Activated B cell treated with CpG ODN at 0.5 μM for 24 hours (primary cell): Measurements from ENCODE around the gene LY86. TPM values are rescaled to one million over a fixed set of nuclear protein-coding genes. Genes with fewer than 3 reads are reported as not detected.
A peak's percentile ranks its signal among the peaks of the same experiment; 100 is the strongest.

Source experiments
- ATAC-seq: fragments of 200-7000 bp; cut with Tn5 transposase; one replicate; pipeline ENCODE4 v1.10.0; 2021; ENCODE audit warnings: low read depth, mild to moderate bottlenecking, moderate library complexity
- CTCF ChIA-PET: fragments of 350-600 bp; sonication (Branson Sonifier 250); formaldehyde crosslinking; loops from one replicate; lab custom pipeline; 2021; ENCODE audit warnings: antibody characterized with exemption; lab: Charles Lee
- POLR2A ChIA-PET: fragments of 350-600 bp; sonication (Branson Sonifier 250); formaldehyde crosslinking; loops from one replicate; lab custom pipeline; 2021; ENCODE audit warnings: antibody characterized with exemption; lab: Charles Lee
- DNase-seq: peaks from one replicate; pipeline ENCODE4 v3.0.0; 2022
- H3K27ac Mint-ChIP-seq: one replicate; pipeline ENCODE4 v1.8.0; 2020; ENCODE audit warnings: mixed read lengths
- H3K27me3 Mint-ChIP-seq: one replicate; pipeline ENCODE4 v1.8.0; 2021; ENCODE audit warnings: mixed read lengths
- H3K36me3 Mint-ChIP-seq: one replicate; pipeline ENCODE4 v1.8.0; 2021; ENCODE audit warnings: low read depth, mixed read lengths
- H3K4me1 Mint-ChIP-seq: one replicate; pipeline ENCODE4 v1.8.0; 2021; ENCODE audit warnings: mixed read lengths
- H3K4me3 Mint-ChIP-seq: one replicate; pipeline ENCODE4 v1.8.0; 2020; ENCODE audit warnings: mild to moderate bottlenecking, mixed read lengths
- H3K9me3 Mint-ChIP-seq: one replicate; pipeline ENCODE4 v1.8.0; 2020; ENCODE audit warnings: mixed read lengths
- intact Hi-C: fragments of 100-400 bp; cut with micrococcal nuclease; formaldehyde crosslinking; loops from one replicate; pipeline ENCODE4 v1.15.1; 2024
- total RNA-seq: library from RNA; stranded (reverse); gene quantifications from 2 replicates; pipeline ENCODE4 v1.2.3, GENCODE V29; 2022
- TF ChIP-seq, protein P1 (sequence below): fragments of 200-600 bp; IDR thresholded peaks from one replicate; pipeline ENCODE4 v1.8.0; 2022; ENCODE audit warnings: antibody characterized with exemption, mild to moderate bottlenecking

Gene LY86
- total RNA-seq, result 57.6 and 58.1 TPM in 2 replicates

DNA sequence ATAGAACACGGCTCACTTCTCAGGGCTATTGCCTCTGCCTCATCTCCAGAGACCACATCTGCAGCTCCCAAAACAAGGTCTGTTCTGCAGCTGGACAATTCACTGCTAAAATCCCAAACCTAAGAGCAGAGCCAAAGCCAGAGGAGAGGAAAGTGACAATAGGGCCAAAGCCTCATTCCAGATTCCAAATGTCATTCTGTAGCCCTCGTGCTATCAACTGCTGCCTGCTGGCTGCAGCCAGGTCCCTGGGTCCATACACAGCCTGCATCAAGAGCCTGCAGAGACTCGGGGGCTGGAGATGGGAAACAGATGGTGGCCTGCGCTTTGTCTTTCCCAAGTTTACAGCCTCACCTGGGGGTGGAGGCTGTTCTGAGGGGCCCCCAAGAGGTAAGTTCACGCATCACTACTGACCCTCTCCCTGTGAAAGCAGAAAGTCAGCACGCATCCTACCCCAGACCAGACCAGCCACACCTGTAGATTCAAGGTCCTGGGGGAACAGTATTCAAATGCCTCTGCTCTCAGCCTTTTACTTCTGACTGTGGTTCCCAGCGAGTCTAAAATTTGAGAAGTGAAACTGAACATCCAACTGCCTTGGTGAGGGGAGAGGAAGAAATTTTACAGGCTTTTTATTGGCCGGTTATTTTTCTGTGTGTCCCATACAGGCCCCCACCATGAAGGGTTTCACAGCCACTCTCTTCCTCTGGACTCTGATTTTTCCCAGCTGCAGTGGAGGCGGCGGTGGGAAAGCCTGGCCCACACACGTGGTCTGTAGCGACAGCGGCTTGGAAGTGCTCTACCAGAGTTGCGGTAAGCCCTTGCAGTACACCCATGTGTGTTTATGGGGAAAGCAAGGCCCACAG, at the start of gene LY86:
TSS of gene LY86 (plus strand) at position 657 of the 860 bp plus-strand sequence. CDS start at position 672, 15 bp downstream.
- ChIA-PET CTCF (interaction anchor here (1.4 to 5.2 kb wide), 6 partner anchors 22 to 72 kb away, joined by 3 to 57 read pairs (median 6); no protein-coding TSS in a partner anchor), POLR2A (interaction anchor here (0.5 to 8.6 kb wide), 16 partner anchors 13 to 846 kb away, joined by 3 to 100 read pairs (median 4); no protein-coding TSS in a partner anchor)
- no peaks in the 10 kb centered on the region for H3K9me3 Mint-ChIP-seq
- peaks cover 95% of the 10 kb centered on the region for H3K4me1 Mint-ChIP-seq
- peak; percentile 56 for DNase-seq
- peak within 1 kb of the TSS; percentile 98 for H3K27ac Mint-ChIP-seq
- ATAC-seq, result peak; percentile 65
- intact Hi-C loops, result loop anchor here (1.0 to 5.0 kb wide), 8 partner anchors 17 to 519 kb away; partner anchors contain the start of gene RREB1
- no peaks in the 10 kb centered on the region for H3K27me3 Mint-ChIP-seq
- TF ChIP-seq, protein P1, sequence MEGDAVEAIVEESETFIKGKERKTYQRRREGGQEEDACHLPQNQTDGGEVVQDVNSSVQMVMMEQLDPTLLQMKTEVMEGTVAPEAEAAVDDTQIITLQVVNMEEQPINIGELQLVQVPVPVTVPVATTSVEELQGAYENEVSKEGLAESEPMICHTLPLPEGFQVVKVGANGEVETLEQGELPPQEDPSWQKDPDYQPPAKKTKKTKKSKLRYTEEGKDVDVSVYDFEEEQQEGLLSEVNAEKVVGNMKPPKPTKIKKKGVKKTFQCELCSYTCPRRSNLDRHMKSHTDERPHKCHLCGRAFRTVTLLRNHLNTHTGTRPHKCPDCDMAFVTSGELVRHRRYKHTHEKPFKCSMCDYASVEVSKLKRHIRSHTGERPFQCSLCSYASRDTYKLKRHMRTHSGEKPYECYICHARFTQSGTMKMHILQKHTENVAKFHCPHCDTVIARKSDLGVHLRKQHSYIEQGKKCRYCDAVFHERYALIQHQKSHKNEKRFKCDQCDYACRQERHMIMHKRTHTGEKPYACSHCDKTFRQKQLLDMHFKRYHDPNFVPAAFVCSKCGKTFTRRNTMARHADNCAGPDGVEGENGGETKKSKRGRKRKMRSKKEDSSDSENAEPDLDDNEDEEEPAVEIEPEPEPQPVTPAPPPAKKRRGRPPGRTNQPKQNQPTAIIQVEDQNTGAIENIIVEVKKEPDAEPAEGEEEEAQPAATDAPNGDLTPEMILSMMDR, result no peak
- H3K36me3 Mint-ChIP-seq, result peaks cover 30% of the 10 kb centered on the region
- H3K4me3 Mint-ChIP-seq, result peak within 1 kb of the TSS; percentile 96

GRCh38 chr6:6539036-6539435, 49.5 kb upstream of the LY86 start:
- intact Hi-C loops, result no loop called here
- H3K36me3 Mint-ChIP-seq, result no peaks in the 10 kb centered on the region
- DNase-seq, result no peak
- CTCF ChIA-PET, result interaction anchor here (1.3 kb wide), 1 partner anchor 44 kb away, joined by 3 read pairs; no protein-coding TSS in a partner anchor
- no peaks in the 10 kb centered on the region for H3K4me1 Mint-ChIP-seq
- peaks cover 20% of the 10 kb centered on the region for H3K27me3 Mint-ChIP-seq
- no peak overlapping the region for H3K27ac Mint-ChIP-seq
- ATAC-seq, result no peak
- H3K4me3 Mint-ChIP-seq, result no peak overlapping the region
- POLR2A ChIA-PET, result no interaction called here
- TF ChIP-seq, protein P1, result no peak
- peaks cover 3% of the 10 kb centered on the region for H3K9me3 Mint-ChIP-seq

GRCh38 chr6:6542357-6542756, 46.2 kb upstream of the LY86 start:
- DNase-seq (no peak), ATAC-seq (no peak)
- Mint-ChIP-seq H3K4me3 (no peak overlapping the region), H3K4me1 (peaks cover 11% of the 10 kb centered on the region), H3K27ac (no peak overlapping the region), H3K36me3 (no peaks in the 10 kb centered on the region), H3K27me3 (peaks cover 32% of the 10 kb centered on the region), H3K9me3 (peaks cover 3% of the 10 kb centered on the region)
- intact Hi-C loops, result no loop called here
- POLR2A ChIA-PET, result no interaction called here
- TF ChIP-seq, protein P1, result no peak
- CTCF ChIA-PET, result interaction anchor here (1.5 kb wide), 1 partner anchor 320 kb away, joined by 3 read pairs; no protein-coding TSS in a partner anchor

DNA sequence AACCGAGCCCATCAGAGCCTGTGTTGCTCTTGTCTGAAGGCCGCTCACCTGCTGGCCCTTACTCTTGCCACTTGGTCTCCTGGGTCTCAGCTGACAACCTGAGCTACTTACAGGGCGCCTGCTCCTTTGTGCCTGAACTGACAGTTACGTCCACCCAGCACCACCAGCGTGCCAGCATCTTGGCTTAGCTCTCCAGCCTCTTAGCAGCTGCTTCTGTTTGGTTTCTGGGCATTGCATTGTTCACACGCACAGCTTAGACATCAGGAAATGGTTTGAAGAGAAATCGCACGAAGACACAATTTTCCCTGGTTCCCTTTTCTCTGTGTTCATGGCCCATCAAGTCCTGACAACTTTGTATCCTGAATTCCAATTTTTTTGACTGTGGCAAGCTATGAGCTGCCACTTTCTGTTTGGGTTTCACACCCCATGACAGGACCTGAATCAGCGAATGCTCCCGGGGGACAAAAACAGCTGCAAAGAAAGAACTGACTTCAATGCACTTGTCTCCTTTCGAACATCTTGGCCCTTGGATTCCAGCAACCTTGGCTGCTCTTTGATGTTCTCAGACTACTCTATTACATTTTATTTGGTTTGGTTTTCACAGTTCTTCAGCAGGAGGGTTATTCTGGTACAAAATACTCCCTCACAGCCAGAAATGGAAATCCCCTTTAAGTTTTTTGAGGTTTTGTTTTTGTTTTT, 45.2 kb upstream of the LY86 start:
- TF ChIP-seq, protein P1, result no peak
- intact Hi-C loops, result no loop called here
- Mint-ChIP-seq H3K27ac (no peak overlapping the region), H3K4me1 (peaks cover 11% of the 10 kb centered on the region), H3K9me3 (peaks cover 3% of the 10 kb centered on the region), H3K27me3 (peaks cover 32% of the 10 kb centered on the region), H3K4me3 (no peak overlapping the region), H3K36me3 (no peaks in the 10 kb centered on the region)
- ATAC-seq (no peak), DNase-seq (no peak)
- ChIA-PET CTCF (interaction anchor here (0.7 to 1.5 kb wide), 3 partner anchors 49 to 479 kb away, joined by 3 to 4 read pairs (median 3); no protein-coding TSS in a partner anchor), POLR2A (no interaction called here)
